ENCODE measurements around the gene XPNPEP1. TPM values are rescaled to one million over a fixed set of nuclear protein-coding genes. Genes with fewer than 3 reads are reported as not detected.

Gene XPNPEP1
- total and polyA plus RNA-seq, 7 experiments from 2014 or later = 15.7 to 100 (median 45.4) TPM

DNA sequence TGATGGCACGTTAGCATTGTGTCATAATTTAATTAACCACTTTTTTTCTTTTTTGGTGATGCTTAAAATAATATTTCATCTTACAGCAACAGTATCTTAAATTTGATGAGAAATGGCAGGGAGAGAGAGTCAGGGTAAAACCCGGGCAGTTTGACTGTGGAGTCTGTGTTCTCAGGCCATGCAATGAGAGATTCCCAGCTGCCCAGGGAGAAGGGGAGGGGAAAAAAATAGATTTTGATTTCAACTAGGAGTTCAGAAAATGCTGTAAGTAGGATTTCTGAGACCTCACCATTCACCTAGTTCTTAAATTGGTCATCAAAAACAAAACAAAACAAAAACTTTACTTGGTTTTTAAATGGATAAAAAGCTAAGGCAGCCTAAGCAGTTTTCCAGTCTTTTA is 37.4 kb upstream of the XPNPEP1 start:
- Mint-ChIP-seq H3K4me1 (peaks cover 0 to 4% (median 0%) of the 10 kb centered on the region in 7 donors), H3K36me3 (no peaks in the 10 kb centered on the region), H3K27ac (no peak overlapping the region), H3K9me3 (peaks cover 0 to 5% (median 0%) of the 10 kb centered on the region in 11 donors), H3K4me3 (no peak overlapping the region), H3K27me3 (peaks cover 0 to 11% (median 0%) of the 10 kb centered on the region in 5 donors)
- ATAC-seq (no peak), DNase-seq (no peak)
- POLR2A ChIA-PET = no interaction called here
- intact Hi-C loops (cut with micrococcal nuclease) = no loop called here
- Histone ChIP-seq H3K4me1 (ENCODE audit: control insufficient read depth in 2 of 2, insufficient read depth in 2 of 2, low read length in 2 of 2) (no peaks in the 10 kb centered on the region), H3K4me3 (ENCODE audit: low read length) (no peak overlapping the region), H3K27me3 (ENCODE audit: control insufficient read depth in 2 of 2, insufficient read depth in 2 of 2, low read length in 2 of 2) (no peaks in the 10 kb centered on the region), H3K27ac (ENCODE audit: low read depth, low read length) (no peak overlapping the region), H3K36me3 (ENCODE audit: control insufficient read depth in 2 of 3, insufficient read depth in 3 of 3, low read length in 3 of 3) (no peaks in the 10 kb centered on the region), H3K9me3 (ENCODE audit: control insufficient read depth in 2 of 3, low read length in 3 of 3) (no peaks in the 10 kb centered on the region)
- CTCF ChIA-PET = no interaction called here

DNA sequence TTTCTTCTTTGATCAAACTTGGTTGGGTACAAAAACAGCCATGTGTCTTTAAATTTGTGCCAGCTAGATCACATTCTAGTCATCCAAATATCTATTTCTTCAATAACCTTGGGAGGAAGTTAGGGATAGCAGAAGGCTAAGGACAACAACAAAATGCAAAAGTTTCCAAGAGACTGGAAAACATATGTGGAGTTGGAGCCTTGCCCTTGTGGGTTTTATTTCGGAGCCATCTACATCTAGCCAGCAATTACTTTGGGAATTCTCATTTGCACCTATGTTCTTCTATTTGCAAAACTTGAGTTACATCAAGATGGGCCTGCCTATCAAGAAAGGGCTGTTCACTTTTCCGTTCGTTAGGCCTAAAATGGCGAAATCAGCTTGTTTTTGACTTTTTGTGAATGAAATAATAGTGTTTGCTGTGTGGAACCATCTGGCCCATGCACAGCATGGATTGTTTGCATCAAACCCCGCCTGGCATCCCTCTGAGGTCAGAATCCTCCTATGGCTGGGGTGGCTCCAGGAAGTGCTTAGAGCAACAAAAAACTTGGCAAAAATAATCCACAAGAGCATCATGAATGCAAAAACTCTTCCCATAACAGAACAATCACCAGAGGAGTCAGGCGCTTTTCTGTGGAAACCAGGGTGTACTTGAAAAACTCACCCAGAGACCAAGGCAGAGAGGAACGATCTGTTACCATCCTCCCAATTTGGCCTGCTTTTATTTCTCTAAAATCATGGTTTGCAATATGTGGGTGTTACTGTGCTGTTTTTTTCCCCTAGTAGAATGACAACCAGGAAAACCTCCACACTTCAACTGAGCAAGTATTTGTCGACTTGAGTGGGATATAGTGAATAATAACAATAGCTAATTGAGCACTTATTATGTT is 36.2 kb upstream of the XPNPEP1 start:
- H3K4me1 ChIP-seq (ENCODE audit: control insufficient read depth in 2 of 2, insufficient read depth in 2 of 2, low read length in 2 of 2) = no peaks in the 10 kb centered on the region
- DNase-seq (no peak), ATAC-seq (no peak)
- Mint-ChIP-seq H3K27ac (no peak overlapping the region), H3K27me3 (peaks cover 0 to 10% (median 0%) of the 10 kb centered on the region in 5 donors), H3K4me3 (no peak overlapping the region), H3K4me1 (peaks cover 0 to 8% (median 0%) of the 10 kb centered on the region in 7 donors), H3K36me3 (no peaks in the 10 kb centered on the region), H3K9me3 (peaks cover 0 to 5% (median 0%) of the 10 kb centered on the region in 11 donors)
- no peaks in the 10 kb centered on the region for H3K27me3 ChIP-seq (ENCODE audit: control insufficient read depth in 2 of 2, insufficient read depth in 2 of 2, low read length in 2 of 2)
- H3K4me3 ChIP-seq (ENCODE audit: low read length) = no peak overlapping the region
- no peak overlapping the region for H3K27ac ChIP-seq (ENCODE audit: low read depth, low read length)
- no peaks in the 10 kb centered on the region for H3K9me3 ChIP-seq (ENCODE audit: control insufficient read depth in 2 of 3, low read length in 3 of 3)
- POLR2A ChIA-PET = no interaction called here
- CTCF ChIA-PET = no interaction called here
- intact Hi-C loops (cut with micrococcal nuclease) = loop anchor here in 1 of 2 donors (5.0 kb wide), 1 partner anchor 77 kb away; no protein-coding TSS in a partner anchor
- H3K36me3 ChIP-seq (ENCODE audit: control insufficient read depth in 2 of 3, insufficient read depth in 3 of 3, low read length in 3 of 3) = no peaks in the 10 kb centered on the region

DNA sequence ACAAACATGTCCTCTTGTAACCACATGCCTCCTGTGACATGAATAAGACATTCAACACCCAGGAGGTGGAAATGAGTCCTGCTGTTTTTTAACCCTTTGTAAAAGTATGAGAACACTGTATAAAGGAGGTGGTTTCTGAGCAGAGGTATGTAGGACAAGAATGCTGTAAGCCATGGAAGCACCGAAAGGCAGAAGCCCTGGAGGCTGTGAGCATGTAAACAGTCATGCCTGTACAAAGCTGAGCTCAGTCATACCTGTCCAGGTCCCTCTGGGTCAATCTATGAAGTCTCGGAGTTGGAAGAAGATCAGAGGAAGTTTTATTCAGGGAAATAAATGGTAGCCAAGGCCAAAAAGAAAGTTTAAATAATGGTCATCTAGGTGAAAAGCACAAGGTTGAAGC is 34.7 kb upstream of the XPNPEP1 start:
- Histone ChIP-seq H3K27ac (ENCODE audit: low read depth, low read length) (no peak overlapping the region), H3K4me1 (ENCODE audit: control insufficient read depth in 2 of 2, insufficient read depth in 2 of 2, low read length in 2 of 2) (no peaks in the 10 kb centered on the region), H3K4me3 (ENCODE audit: low read length) (no peak overlapping the region), H3K27me3 (ENCODE audit: control insufficient read depth in 2 of 2, insufficient read depth in 2 of 2, low read length in 2 of 2) (no peaks in the 10 kb centered on the region), H3K9me3 (ENCODE audit: control insufficient read depth in 2 of 3, low read length in 3 of 3) (no peaks in the 10 kb centered on the region), H3K36me3 (ENCODE audit: control insufficient read depth in 2 of 3, insufficient read depth in 3 of 3, low read length in 3 of 3) (no peaks in the 10 kb centered on the region)
- ChIA-PET CTCF (interaction anchor here (0.8 to 1.1 kb wide), 2 partner anchors 24 to 180 kb away, joined by 3 read pairs; no protein-coding TSS in a partner anchor), POLR2A (no interaction called here)
- Mint-ChIP-seq H3K36me3 (no peaks in the 10 kb centered on the region), H3K4me1 (peaks cover 0 to 15% (median 0%) of the 10 kb centered on the region in 7 donors), H3K27me3 (peaks cover 0 to 10% (median 0%) of the 10 kb centered on the region in 5 donors), H3K27ac (peak overlapping the region in 1 of 9 donors; percentile 11), H3K4me3 (no peak overlapping the region), H3K9me3 (peaks cover 0 to 5% (median 0%) of the 10 kb centered on the region in 11 donors)
- intact Hi-C loops (cut with micrococcal nuclease) = loop anchor here in 1 of 2 donors (5.0 kb wide), 1 partner anchor 76 kb away; no protein-coding TSS in a partner anchor
- DNase-seq (no peak), ATAC-seq (no peak)

DNA sequence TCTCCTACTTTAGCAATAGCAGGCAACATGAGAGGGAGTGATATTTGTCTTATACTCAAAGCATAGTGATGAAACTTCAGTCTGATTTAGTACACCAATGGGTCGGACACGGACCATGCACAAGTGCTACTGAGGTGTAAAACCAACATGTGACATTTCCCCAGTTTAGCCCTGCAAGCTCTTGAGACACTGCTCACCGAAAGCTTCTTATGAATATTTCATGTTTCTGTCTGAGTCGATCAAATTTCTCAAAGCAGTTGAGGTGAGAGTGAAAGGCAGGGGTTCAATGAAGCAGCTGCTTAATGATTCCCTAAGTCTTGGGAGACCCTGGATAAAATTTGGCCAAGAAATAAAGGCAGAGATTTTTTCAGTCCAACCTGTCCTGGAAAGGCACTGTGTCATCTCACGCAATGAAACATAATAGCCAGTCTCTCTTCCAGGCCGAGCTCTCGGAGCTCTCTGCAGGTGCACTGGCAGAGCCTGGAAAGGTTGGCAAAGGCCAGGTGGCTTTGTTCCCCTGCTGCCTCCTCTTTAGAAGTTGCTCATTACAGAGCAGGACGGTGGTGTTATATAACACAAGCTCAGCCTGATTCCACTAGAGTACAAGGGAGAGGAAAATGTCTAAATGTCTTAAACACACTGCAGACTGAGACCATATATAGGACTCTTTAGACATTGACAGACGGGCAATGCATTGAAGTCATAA is 33.9 kb upstream of the XPNPEP1 start:
- ChIA-PET POLR2A (no interaction called here), CTCF (interaction anchor here (0.8 to 1.9 kb wide), 3 partner anchors 23 to 103 kb away, joined by 3 to 4 read pairs (median 3); no protein-coding TSS in a partner anchor)
- Mint-ChIP-seq H3K27me3 (peaks cover 0 to 18% (median 0%) of the 10 kb centered on the region in 5 donors), H3K4me1 (peaks cover 0 to 15% (median 0%) of the 10 kb centered on the region in 7 donors), H3K27ac (no peak overlapping the region), H3K9me3 (peaks cover 0 to 5% (median 0%) of the 10 kb centered on the region in 11 donors), H3K36me3 (no peaks in the 10 kb centered on the region), H3K4me3 (no peak overlapping the region)
- Histone ChIP-seq H3K27me3 (ENCODE audit: control insufficient read depth in 2 of 2, insufficient read depth in 2 of 2, low read length in 2 of 2) (no peaks in the 10 kb centered on the region), H3K9me3 (ENCODE audit: control insufficient read depth in 2 of 3, low read length in 3 of 3) (no peaks in the 10 kb centered on the region), H3K4me3 (ENCODE audit: low read length) (no peak overlapping the region), H3K27ac (ENCODE audit: low read depth, low read length) (no peak overlapping the region), H3K4me1 (ENCODE audit: control insufficient read depth in 2 of 2, insufficient read depth in 2 of 2, low read length in 2 of 2) (no peaks in the 10 kb centered on the region), H3K36me3 (ENCODE audit: control insufficient read depth in 2 of 3, insufficient read depth in 3 of 3, low read length in 3 of 3) (no peaks in the 10 kb centered on the region)
- intact Hi-C loops (cut with micrococcal nuclease) = loop anchor here (2.0 to 5.0 kb wide), 3 partner anchors 22 to 75 kb away; partner anchors contain the start of gene ADD3 (in 1 of the 2)
- ATAC-seq (no peak), DNase-seq (no peak)

DNA sequence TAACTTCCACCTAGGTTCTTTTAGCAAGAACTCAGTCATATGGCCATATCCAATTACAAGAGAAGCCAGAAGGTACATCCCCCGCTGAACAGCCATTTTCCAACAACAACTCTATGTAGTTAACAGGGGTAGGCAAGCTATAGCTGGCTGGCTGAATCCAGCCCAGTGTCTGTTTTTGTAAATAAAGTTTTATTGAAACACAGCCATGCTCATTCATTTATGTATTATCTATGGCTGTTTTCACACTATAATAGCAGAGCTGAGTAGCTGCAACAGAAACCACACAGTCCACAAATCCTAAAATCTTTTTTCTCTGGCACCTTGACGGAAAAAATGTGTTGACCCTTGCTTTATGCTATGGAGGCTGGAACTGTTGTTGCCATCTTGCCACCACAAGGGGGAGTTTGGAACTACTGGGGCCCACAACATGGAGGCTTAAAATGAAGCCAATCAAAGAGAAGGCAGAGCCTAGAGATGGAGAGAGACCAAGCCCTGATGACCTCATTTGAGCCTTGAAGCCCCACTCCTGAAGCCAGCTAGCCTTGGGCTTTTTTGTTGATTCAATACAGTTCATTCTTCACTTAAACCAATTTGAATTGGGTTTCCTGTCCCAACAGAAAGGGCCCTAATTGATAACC is 33.3 kb upstream of the XPNPEP1 start:
- POLR2A ChIA-PET = no interaction called here
- CTCF ChIA-PET = interaction anchor here (0.8 to 1.9 kb wide), 2 partner anchors 72 to 103 kb away, joined by 3 to 4 read pairs; no protein-coding TSS in a partner anchor
- H3K4me1 ChIP-seq (ENCODE audit: control insufficient read depth in 2 of 2, insufficient read depth in 2 of 2, low read length in 2 of 2) = no peaks in the 10 kb centered on the region
- H3K4me1 Mint-ChIP-seq = peaks cover 0 to 15% (median 0%) of the 10 kb centered on the region in 7 donors
- no peak overlapping the region for H3K27ac ChIP-seq (ENCODE audit: low read depth, low read length)
- H3K4me3 ChIP-seq (ENCODE audit: low read length) = no peak overlapping the region
- no peaks in the 10 kb centered on the region for H3K9me3 ChIP-seq (ENCODE audit: control insufficient read depth in 2 of 3, low read length in 3 of 3)
- H3K27me3 ChIP-seq (ENCODE audit: control insufficient read depth in 2 of 2, insufficient read depth in 2 of 2, low read length in 2 of 2) = no peaks in the 10 kb centered on the region
- H3K4me3 Mint-ChIP-seq = no peak overlapping the region
- intact Hi-C loops (cut with micrococcal nuclease) = loop anchor here (1.0 to 5.0 kb wide), 4 partner anchors 22 to 74 kb away; partner anchors contain the start of gene ADD3 (in 1 of the 2)
- ATAC-seq (peak; percentile 54), DNase-seq (peak in 1 of 9 donors; percentile 9)
- peaks cover 0 to 18% (median 0%) of the 10 kb centered on the region in 5 donors for H3K27me3 Mint-ChIP-seq
- no peak overlapping the region for H3K27ac Mint-ChIP-seq
- H3K9me3 Mint-ChIP-seq = peaks cover 0 to 5% (median 0%) of the 10 kb centered on the region in 11 donors
- H3K36me3 Mint-ChIP-seq = no peaks in the 10 kb centered on the region
- no peaks in the 10 kb centered on the region for H3K36me3 ChIP-seq (ENCODE audit: control insufficient read depth in 2 of 3, insufficient read depth in 3 of 3, low read length in 3 of 3)

DNA sequence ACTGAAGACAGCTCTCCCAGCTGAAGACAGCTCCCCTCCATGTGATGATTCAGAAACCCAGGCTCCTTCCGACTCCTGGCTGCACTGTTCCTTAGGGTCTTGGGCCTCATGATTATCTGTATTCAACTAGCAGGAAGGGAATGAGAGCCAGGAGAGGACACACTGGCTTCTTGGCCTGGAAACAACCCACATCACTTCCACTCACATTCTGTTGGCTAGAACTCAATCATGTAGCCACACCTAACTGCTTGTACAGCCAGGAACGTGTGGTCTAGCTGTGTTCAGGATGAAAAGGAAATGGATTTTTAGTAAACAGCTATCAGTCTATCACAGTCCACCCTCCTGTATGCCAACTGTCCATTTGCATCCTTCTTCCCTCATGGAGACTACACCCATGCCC is 30.5 kb upstream of the XPNPEP1 start:
- H3K36me3 Mint-ChIP-seq = peaks cover 0 to 6% (median 0%) of the 10 kb centered on the region in 5 donors
- ChIA-PET POLR2A (interaction anchor here (0.6 to 1.2 kb wide), 3 partner anchors 11 to 24 kb away, joined by 3 to 4 read pairs (median 4); no protein-coding TSS in a partner anchor), CTCF (no interaction called here)
- Histone ChIP-seq H3K9me3 (ENCODE audit: control insufficient read depth in 2 of 3, low read length in 3 of 3) (no peaks in the 10 kb centered on the region), H3K27me3 (ENCODE audit: control insufficient read depth in 2 of 2, insufficient read depth in 2 of 2, low read length in 2 of 2) (no peaks in the 10 kb centered on the region), H3K36me3 (ENCODE audit: control insufficient read depth in 2 of 3, insufficient read depth in 3 of 3, low read length in 3 of 3) (no peaks in the 10 kb centered on the region), H3K4me1 (ENCODE audit: control insufficient read depth in 2 of 2, insufficient read depth in 2 of 2, low read length in 2 of 2) (no peaks in the 10 kb centered on the region), H3K4me3 (ENCODE audit: low read length) (no peak overlapping the region), H3K27ac (ENCODE audit: low read depth, low read length) (no peak overlapping the region)
- no peak overlapping the region for H3K27ac Mint-ChIP-seq
- H3K9me3 Mint-ChIP-seq = peaks cover 0 to 5% (median 0%) of the 10 kb centered on the region in 11 donors
- intact Hi-C loops (cut with micrococcal nuclease) = no loop called here
- H3K4me3 Mint-ChIP-seq = no peak overlapping the region
- ATAC-seq (no peak), DNase-seq (no peak)
- H3K4me1 Mint-ChIP-seq = peaks cover 0 to 15% (median 4%) of the 10 kb centered on the region in 7 donors
- H3K27me3 Mint-ChIP-seq = peaks cover 0 to 18% (median 0%) of the 10 kb centered on the region in 5 donors

Data from naive thymus-derived CD4-positive, alpha-beta T cell (primary cell).